Measurements from ENCODE around the gene LEMD3.

Gene LEMD3

GRCh38 chr12:65139389-65139788 lies 30.0 kb upstream of the LEMD3 start:
- Histone ChIP-seq H3K4me3 (ENCODE audit: low read length, poor library complexity, severe bottlenecking) (no peak overlapping the region), H2AFZ (ENCODE audit: low read length) (peak overlapping the region; percentile 57), H3F3A (ENCODE audit: low read depth) (no peaks in the 10 kb centered on the region), H3K9ac (ENCODE audit: low read depth, low read length, poor library complexity, severe bottlenecking) (no peak overlapping the region), H3K36me3 (ENCODE audit: insufficient read depth, low read length) (no peaks in the 10 kb centered on the region), H4K20me1 (ENCODE audit: insufficient read depth, low read length, poor library complexity, severe bottlenecking) (no peaks in the 10 kb centered on the region), H3K79me2 (ENCODE audit: insufficient read depth, low read length) (no peaks in the 10 kb centered on the region), H3K4me1 (ENCODE audit: insufficient read depth, low read length, poor library complexity, severe bottlenecking) (peaks cover 10% of the 10 kb centered on the region), H3K9me2 (replicated peaks; ENCODE audit: low read depth, low read length) (no peaks in the 10 kb centered on the region), H3K27me3 (ENCODE audit: insufficient read depth, low read length, poor library complexity, severe bottlenecking) (no peaks in the 10 kb centered on the region), H3K9me3 (ENCODE audit: insufficient read depth, low read depth, low read length) (no peaks in the 10 kb centered on the region; the same call in 1 of the 2 replicates), H3K4me2 (ENCODE audit: low read depth, low read length, poor library complexity, severe bottlenecking) (peak overlapping the region; percentile 24)
- TF ChIP-seq EZH2phosphoT487 (IDR thresholded peaks at IDR 0.05; ENCODE audit: borderline replicate concordance) (no peak), CTCF (conservative IDR thresholded peaks at IDR 0.05; ENCODE audit: low read length) (no peak)

GRCh38 chr12:65140738-65141137 lies 28.6 kb upstream of the LEMD3 start:
- Histone ChIP-seq H3K4me2 (ENCODE audit: low read depth, low read length, poor library complexity, severe bottlenecking) (no peak overlapping the region), H3K9me3 (ENCODE audit: insufficient read depth, low read depth, low read length) (no peaks in the 10 kb centered on the region; the same call in 1 of the 2 replicates), H3K4me1 (ENCODE audit: insufficient read depth, low read length, poor library complexity, severe bottlenecking) (peaks cover 10% of the 10 kb centered on the region), H3F3A (ENCODE audit: low read depth) (no peaks in the 10 kb centered on the region), H3K9me2 (replicated peaks; ENCODE audit: low read depth, low read length) (no peaks in the 10 kb centered on the region), H2AFZ (ENCODE audit: low read length) (no peak overlapping the region), H3K4me3 (ENCODE audit: low read length, poor library complexity, severe bottlenecking) (no peak overlapping the region), H4K20me1 (ENCODE audit: insufficient read depth, low read length, poor library complexity, severe bottlenecking) (no peaks in the 10 kb centered on the region), H3K36me3 (ENCODE audit: insufficient read depth, low read length) (no peaks in the 10 kb centered on the region), H3K27me3 (ENCODE audit: insufficient read depth, low read length, poor library complexity, severe bottlenecking) (no peaks in the 10 kb centered on the region), H3K9ac (ENCODE audit: low read depth, low read length, poor library complexity, severe bottlenecking) (no peak overlapping the region), H3K79me2 (ENCODE audit: insufficient read depth, low read length) (no peaks in the 10 kb centered on the region)
- TF ChIP-seq EZH2phosphoT487 (IDR thresholded peaks at IDR 0.05; ENCODE audit: borderline replicate concordance) = no peak

- no peaks in the 10 kb centered on the region for H3F3A ChIP-seq (ENCODE audit: low read depth)
- H2AFZ ChIP-seq (ENCODE audit: low read length) = no peak overlapping the region
- no peaks in the 10 kb centered on the region for H4K20me1 ChIP-seq (ENCODE audit: insufficient read depth, low read length, poor library complexity, severe bottlenecking)
- H3K4me1 ChIP-seq (ENCODE audit: insufficient read depth, low read length, poor library complexity, severe bottlenecking) = peaks cover 11% of the 10 kb centered on the region
- H3K9ac ChIP-seq (ENCODE audit: low read depth, low read length, poor library complexity, severe bottlenecking) = no peak overlapping the region
- TF ChIP-seq CTCF (conservative IDR thresholded peaks at IDR 0.05; ENCODE audit: low read length) = no peak
- no peak for TF ChIP-seq EZH2phosphoT487 (IDR thresholded peaks at IDR 0.05; ENCODE audit: borderline replicate concordance)
- H3K9me3 ChIP-seq (ENCODE audit: insufficient read depth, low read depth, low read length) = no peaks in the 10 kb centered on the region
- no peaks in the 10 kb centered on the region for H3K36me3 ChIP-seq (ENCODE audit: insufficient read depth, low read length)
- H3K79me2 ChIP-seq (ENCODE audit: insufficient read depth, low read length) = no peaks in the 10 kb centered on the region
- H3K27me3 ChIP-seq (ENCODE audit: insufficient read depth, low read length, poor library complexity, severe bottlenecking) = no peaks in the 10 kb centered on the region
- no peak overlapping the region for H3K4me2 ChIP-seq (ENCODE audit: low read depth, low read length, poor library complexity, severe bottlenecking)
- H3K4me3 ChIP-seq (ENCODE audit: low read length, poor library complexity, severe bottlenecking) = no peak overlapping the region
- no peaks in the 10 kb centered on the region for H3K9me2 ChIP-seq (replicated peaks; ENCODE audit: low read depth, low read length)
Measured at GRCh38 chr12:65147312-65147905, 22.0 kb upstream of the LEMD3 start.

GRCh38 chr12:65152012-65152411 lies 17.4 kb upstream of the LEMD3 start:
- Histone ChIP-seq H3K9ac (ENCODE audit: low read depth, low read length, poor library complexity, severe bottlenecking) (no peak overlapping the region), H3K4me1 (ENCODE audit: insufficient read depth, low read length, poor library complexity, severe bottlenecking) (peaks cover 33% of the 10 kb centered on the region), H3K4me2 (ENCODE audit: low read depth, low read length, poor library complexity, severe bottlenecking) (no peak overlapping the region), H3K79me2 (ENCODE audit: insufficient read depth, low read length) (no peaks in the 10 kb centered on the region), H3K9me3 (ENCODE audit: insufficient read depth, low read depth, low read length) (no peaks in the 10 kb centered on the region), H3K27me3 (ENCODE audit: insufficient read depth, low read length, poor library complexity, severe bottlenecking) (no peaks in the 10 kb centered on the region), H2AFZ (ENCODE audit: low read length) (no peak overlapping the region), H3K9me2 (replicated peaks; ENCODE audit: low read depth, low read length) (no peaks in the 10 kb centered on the region), H3K36me3 (ENCODE audit: insufficient read depth, low read length) (no peaks in the 10 kb centered on the region), H3F3A (ENCODE audit: low read depth) (no peaks in the 10 kb centered on the region), H4K20me1 (ENCODE audit: insufficient read depth, low read length, poor library complexity, severe bottlenecking) (no peaks in the 10 kb centered on the region), H3K4me3 (ENCODE audit: low read length, poor library complexity, severe bottlenecking) (no peak overlapping the region)
- TF ChIP-seq CTCF (conservative IDR thresholded peaks at IDR 0.05; ENCODE audit: low read length) (no peak), EZH2phosphoT487 (IDR thresholded peaks at IDR 0.05; ENCODE audit: borderline replicate concordance) (no peak)
